HG03135 (cell line): ENCODE measurements around the gene EFCAB10.
"Not testable (repeated sequence)": the region's sequence is repeated elsewhere in the genome, so short reads cannot be mapped to it uniquely, and the experiment has no call there.

Experiments used
- ATAC-seq: cut with Tn5 transposase; IDR thresholded peaks from one replicate; pipeline ENCODE4 v1.9.1; 2021; ENCODE audit warnings: mild to moderate bottlenecking, moderate library complexity; ENCODE audit not compliant: unreplicated experiment

Gene EFCAB10

DNA sequence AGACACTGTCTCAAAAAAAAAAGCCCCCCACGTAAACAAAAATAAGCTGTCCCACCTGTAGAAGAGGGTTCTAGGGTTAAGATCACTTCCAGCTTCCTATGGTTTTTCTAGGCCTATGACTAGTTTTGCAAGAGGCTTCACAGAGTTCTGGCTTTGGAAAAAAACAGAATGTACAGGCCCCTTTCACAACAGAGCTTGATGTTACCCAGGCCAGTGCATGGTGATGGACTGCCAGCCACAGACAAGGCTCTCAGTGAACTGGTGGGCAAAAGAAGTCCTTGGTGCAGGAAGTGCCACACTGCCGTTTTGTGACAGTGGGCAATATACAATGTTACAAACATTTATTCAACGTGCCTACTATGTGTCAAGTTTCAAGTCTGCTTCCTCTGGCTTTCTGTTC, 18.3 kb upstream of the EFCAB10 start:
- no peak for ATAC-seq

DNA sequence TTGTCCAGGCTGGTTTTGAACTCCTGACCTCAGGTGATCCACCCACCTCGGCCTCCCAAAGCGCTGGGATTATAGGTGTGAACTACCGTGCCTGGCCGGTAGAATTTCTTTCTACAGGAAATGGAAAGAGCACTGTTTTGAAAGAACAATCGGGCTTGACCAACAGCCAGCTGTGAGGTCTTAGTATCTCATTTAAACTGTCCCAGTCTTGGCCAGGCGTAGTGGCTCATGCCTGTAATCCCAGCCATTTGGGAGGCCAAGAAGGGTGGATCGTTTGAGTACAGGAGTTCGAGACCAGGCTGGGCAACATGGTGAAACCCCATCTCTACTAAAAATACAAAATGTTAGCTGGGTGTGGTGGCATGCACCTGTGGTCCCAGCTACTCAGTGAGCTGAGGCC, 17.8 kb upstream of the EFCAB10 start:
- ATAC-seq: not testable (repeated sequence)

DNA sequence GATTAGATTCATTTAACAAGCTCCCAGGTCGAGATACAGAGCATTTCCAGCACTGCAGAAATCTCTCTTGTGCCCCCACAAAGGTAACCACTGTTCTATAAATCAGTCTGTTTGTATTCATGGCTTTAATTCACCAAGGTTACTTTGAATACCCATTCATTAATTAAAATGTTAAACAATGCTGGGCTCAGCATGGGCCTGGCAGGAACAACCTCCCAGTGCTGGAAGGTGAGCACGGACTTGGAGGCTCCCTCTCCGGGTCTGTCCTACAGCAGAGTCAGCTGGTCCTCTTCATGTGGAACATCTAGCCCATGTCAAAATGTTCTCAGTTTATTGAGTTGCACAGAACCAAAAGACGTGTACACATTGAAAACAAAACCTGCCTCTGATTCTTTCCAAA, 15.6 kb upstream of the EFCAB10 start:
- no peak for ATAC-seq

DNA sequence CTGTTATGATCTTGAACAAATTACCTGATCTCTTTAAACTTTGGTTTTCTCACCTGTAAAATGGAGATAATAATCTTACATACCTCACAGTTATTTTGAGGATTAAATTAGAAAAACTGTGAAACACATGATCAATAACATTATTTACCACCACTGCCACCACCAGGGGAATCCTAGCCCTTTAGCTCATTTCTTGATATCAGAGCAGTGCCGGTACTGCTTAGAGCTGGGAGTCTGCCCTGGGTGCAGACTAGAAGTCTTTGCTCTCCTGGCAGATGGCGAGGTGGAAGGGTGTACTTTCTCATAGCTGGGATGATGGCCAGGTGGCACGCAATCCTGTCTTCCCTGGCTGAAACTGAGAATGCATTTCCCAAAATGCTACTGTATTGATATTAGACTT, 12.7 kb upstream of the EFCAB10 start:
- no peak for ATAC-seq

DNA sequence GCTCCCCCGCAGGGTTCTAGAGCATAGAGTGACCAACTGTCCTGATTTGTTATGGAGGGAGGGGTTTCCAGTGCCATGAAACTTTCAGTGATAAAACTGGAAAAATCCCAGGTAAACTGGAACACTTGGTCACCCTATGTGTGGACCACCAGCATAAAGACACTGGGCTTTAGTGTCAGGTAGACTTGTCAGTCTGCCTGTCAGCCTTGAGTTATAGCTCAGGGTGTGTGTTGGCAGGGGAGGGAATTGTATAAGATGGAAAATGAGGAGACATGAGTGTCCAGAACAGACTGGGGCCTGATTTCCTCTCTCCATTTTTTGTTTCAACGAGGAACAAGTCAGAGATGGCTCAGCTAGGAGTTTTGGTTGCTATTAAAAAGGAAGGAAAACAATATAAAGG, 10.2 kb upstream of the EFCAB10 start:
- no peak for ATAC-seq

DNA sequence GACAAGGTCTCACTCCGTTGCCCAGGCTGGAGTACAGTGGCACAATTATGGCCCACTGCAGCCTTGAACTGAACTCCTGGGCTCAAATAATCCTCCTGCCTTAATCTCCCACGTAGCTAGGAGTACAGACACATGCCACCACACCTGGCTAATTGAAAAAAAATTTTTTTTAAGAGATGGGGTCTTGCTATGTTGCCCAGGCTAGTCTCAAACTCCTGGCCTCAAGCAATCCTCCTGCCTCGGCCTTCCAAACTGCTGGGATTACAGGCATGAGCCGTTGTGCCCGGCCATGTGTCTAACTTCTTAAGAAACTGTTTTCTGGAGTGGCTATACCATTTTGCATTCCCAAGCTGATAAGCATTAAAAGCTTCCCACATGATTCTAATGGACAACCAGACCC, 9.5 kb upstream of the EFCAB10 start:
- no peak for ATAC-seq

DNA sequence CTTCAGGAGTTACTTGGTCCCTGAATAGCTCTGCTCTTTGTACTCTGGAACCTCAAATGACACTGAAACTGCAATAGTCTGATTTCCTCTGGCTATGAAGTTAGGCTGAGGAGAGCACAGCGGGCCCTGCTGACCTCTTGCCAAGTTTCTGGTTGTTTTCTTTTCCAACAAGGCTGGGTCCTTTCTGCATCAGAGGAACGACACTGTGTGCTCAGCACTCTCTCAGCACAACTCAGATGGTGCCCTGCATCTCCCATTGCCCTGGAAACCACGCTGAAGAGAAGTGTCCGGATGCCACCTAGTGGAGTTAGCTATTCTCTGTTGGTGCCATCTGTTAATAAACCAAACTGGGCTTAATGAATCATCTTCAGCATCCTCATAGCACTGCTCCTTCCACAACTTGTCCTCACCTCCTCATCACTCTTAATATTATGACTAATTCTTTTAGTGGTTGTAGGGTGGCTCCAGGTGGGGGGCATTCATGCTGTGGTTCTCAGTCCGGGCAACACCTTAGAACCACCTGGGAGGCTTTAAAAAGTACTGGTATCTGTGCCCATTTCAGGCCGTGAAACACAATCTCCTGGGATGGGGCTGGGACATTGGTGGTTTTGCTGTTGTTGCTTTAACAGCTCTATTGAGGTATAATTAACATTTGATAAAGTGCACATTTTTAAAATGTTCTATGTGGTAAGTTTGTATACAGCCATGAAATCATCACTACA, 8.2 kb upstream of the EFCAB10 start:
- peak; percentile 81 for ATAC-seq

DNA sequence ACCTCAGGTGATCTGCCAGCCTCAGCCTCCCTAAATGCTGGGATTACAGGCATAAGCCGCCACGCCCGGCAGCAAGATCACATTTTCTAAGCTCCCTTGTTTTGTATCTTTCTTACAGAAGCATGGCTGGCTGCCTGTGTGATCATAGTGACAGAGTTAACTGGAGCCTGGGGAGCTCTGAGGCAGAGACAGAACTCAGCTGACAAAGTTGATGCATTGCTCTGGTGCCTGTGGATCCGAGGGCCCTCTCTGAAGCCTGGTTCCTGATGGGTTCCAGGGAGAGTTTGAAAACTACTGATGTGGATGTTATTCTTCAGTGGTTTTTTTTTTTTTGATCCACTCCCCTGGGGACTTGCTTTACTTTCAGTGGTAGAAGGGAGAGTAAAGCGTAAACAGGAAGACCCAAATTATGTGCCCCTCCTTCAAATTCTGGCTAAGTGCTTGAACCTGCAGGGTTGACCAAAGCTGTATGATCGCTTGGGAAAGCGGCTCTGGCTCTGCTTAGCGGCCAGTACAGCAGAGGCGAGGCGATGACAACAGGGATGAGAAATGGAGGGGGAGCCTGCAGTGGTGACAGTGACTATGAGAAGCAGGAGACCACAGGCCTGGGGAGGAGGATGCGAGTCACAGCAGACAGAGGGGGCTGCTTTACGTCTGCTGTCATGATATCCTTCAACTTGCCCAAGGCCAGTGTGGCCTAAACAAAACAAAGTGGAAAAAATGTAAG, 6.8 kb upstream of the EFCAB10 start:
- ATAC-seq: no peak

DNA sequence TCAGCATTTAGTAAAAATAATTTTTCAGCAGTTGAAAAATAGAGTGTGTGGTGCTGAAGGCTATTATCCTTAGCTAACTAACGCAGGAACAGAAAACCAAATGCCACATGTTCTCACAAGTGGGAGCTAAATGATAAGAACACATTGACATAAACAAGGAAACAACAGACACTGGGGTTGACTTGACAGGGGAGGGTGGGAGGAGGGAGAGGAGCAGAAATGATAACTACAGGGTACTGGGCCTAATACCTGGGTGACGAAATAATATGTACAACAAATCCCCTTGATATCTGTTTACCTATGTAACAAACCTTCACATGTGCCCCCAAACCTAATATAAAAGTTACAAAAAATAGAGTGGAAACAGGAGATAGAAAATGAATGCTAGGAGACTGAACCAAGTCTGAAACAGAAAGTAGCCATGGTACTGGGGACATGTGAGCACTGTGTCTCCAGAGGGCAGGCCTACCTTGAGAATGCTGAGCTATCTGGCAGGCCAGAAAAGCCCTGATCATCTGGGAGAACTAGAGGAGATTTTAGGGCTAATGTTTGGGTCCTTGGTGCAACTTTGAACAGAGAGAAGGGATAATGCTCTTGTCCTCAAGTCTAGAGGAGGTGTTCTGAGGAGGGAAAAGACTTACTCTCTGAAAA, 4.7 kb upstream of the EFCAB10 start:
- ATAC-seq: no peak

DNA sequence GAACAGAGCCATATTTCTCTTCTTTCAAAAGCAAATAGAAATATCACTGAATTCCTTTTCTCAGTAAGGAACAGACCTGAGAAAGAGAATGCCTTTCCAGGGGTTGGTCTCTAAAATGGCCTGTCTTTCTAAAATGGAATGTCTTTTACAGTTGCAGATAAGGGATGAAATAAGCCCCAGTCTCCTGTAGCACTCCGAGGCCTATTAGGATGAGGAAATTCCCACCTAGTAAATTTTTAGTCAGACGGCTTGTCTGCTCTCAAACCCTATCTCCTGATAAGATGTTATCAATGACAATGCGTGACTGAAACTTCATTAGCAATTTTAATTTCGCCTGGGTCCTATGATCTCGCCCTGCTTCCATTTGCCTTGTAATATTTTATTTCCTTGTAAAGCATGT, 2.9 kb upstream of the EFCAB10 start:
- ATAC-seq: no peak

DNA sequence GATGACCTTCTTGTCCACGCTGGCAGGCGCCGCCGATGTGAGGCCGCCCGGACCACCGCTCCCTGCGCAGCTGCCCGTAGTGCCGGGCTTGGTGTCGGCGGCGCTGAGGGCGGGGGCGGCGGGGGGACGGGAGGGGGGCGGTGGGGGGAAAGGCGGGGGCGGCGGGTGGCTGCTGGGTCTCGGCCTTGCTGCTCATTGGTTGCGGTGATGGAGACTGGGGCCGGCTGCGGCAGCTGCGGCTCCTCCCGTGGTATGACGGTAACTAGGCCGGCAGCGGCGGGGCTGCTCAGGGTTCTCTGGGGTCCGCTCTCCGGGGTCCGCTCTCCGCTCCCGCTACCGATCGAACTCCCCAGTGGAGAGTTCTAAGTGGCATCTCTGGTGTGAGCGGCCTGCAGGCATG, 1.8 kb upstream of the EFCAB10 start:
- ATAC-seq: no peak

DNA sequence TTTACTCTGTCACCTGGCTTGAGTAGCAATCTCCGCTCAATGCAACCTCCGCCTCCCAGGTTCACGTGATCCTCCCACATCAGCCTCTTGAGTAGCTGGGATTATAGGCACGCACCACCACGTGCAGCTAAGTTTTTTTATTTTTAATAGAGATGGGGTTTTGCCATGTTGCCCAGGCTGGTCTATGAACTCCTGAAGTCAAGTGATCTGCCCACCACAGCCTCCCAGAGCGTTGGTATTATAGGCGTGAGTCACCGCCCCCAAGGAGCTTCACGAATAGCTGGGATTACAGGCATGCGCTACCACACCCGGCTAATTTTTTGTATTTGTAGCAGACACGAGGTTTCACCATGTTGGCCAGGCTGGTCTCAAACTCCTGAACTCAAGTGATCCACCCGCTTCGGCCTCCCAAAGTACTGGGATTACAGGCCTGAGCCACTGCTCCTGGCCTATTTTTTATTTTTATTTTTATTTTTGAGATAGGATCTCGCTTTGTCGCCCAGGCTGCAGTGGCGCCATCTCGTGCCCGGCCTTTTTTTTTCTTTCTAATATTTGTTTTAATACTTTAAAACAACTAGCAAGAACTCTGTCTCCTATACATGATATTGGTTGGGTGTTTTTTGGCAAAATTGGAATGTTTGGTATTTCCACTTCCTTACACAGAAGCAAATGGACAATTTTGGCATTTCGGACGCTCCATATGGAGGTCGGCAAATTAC, 1.1 kb downstream of the EFCAB10 start:
- ATAC-seq: no peak

DNA sequence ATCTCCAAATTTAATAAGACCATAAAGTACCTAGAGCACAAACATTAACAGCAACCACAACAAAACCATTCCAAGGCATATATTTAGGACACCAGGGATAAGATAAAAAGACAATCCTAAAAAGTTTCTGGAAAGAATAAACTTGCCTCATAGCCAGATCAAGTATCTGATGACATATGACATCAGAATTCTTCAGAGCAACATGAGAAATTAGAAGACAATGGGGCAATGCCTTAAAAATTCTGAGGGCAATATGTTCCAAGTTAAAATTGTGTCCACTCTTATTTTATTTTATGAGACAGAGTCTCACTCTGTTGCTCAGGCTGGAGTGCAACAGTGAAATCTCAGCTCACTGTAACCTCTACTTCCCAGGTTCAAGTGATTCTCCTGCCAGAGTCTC, 2.8 kb downstream of the EFCAB10 start:
- no peak for ATAC-seq

DNA sequence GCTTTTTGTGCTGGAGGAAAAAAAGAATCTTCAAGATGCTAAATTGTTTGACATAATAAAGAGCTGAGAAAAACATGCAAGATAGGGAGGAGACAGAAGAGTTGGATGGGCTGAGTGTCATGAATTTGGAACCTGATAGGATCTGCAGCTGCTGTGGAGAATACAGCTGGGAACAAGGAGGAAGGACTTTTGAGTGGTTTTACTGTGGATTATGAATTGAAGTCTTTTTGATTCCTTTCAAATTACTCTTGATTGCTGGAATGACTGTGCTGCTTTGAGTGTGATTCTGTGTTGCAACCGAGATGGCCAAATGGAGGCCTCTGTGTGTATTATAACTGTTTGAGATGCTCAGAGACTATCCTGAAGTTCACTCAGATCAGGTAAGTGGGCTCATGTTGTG, 4.0 kb downstream of the EFCAB10 start:
- ATAC-seq: no peak

DNA sequence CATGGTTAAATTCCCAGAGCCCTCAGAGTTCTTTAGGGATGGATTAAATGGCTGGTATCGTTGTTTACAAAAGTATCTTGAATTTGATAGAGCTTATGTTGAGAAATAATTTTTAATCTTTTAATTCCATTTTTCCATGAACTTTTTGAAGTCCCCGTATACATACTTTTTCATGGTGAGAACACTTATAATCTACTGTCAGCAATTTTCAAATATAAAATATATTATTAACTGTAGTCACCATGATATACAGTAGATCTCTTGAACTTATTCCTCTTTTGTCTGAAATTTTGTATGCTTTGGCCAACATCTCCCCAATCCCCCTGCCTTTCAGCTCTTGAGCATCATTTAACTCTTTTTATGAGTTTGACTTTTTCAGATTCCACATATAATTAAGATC, 9.4 kb downstream of the EFCAB10 start:
- ATAC-seq: no peak

DNA sequence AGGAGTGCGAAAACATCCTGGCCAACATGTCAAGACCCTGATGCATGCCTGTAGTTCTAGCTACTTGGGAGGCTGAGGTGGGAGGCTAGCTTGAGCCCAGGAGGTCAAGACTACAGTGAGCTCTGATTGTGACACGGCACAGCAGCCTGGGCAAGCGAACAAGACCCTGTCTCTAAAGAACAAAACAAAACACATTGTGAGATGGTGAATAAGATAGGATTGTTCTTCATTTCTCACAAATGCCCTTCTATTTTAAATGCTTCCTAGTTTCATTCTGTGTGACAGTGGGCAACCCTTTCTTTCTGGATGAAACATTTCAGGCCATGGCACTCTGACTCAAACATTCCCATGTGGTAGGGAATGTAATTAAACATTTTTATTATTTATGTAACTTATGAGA, 13.5 kb downstream of the EFCAB10 start:
- ATAC-seq: no peak

DNA sequence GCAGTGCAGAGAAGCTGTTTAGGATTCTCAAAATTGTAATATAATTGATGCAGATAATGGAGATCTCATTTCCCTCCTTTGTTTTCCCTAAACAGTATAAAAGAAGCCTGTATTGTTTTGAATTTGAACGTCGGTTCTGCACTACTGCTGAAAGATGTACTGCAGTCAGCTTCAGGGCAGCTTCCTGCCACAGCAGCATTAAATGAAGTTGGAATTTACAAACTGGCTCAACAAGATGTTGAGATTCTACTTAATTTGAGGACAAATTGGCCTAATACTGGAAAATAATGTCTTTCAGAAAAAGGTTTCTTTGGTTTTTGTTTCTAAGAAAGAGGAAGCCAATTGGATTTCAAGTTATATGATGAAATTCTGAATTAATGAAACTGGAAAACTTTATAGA, 14.3 kb downstream of the EFCAB10 start:
- no peak for ATAC-seq

DNA sequence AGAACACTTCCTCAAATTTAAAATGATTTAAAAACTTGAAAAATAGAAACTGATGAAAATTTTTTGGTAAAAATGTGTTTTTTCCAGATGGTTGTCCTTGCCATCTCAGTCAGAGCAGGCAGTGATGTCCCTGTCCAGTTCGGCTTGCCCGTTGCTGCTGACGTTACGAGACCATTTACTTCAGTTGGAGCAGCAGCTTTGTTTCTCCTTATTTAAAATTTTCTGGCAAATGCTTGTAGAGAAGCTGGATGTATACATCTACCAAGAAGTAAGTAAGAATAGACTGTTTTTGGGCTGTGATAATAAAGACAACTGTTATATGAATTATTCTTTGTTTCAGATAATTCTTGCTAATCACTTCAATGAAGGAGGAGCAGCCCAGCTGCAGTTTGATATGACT, 16.1 kb downstream of the EFCAB10 start:
- no peak for ATAC-seq

DNA sequence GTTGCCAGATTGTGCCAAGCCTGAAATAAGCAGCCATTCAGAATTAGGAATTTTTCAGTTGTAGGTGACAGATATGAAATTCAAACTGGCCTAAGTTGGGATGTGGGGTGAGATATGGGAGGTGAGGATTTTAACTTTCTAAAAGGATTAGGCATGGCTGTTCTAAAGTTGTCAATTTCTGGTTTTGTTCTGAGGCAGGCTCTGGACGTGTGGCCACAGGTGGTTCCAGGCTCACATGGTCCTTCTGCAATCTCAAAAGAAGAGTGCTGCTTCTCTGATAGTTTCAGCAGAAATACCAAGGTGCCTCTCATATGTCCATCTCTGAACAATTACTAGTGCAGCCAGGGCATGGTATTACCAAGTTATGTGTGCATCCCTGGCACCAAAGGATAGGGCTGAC, 21.4 kb downstream of the EFCAB10 start:
- ATAC-seq: no peak

DNA sequence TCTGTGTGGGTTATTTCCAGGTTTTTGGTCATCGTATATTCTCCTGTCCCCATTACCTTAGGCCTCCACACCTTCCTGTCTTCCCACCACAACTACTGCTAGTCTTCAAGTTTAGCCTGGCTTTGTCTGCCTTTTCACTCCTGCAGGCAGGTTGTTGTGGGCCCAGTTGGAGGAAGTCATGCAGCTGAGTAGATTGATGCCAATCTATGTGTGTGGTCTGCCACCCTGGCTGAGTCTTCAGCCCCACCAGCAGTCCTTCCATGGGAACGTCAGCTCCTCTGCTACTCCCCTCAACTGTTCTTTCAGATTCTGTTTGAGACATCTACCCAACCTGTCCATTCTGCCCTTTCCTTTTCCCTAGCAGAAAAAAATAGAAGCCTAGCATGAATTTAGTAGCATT, 43.0 kb downstream of the EFCAB10 start:
- no peak for ATAC-seq

DNA sequence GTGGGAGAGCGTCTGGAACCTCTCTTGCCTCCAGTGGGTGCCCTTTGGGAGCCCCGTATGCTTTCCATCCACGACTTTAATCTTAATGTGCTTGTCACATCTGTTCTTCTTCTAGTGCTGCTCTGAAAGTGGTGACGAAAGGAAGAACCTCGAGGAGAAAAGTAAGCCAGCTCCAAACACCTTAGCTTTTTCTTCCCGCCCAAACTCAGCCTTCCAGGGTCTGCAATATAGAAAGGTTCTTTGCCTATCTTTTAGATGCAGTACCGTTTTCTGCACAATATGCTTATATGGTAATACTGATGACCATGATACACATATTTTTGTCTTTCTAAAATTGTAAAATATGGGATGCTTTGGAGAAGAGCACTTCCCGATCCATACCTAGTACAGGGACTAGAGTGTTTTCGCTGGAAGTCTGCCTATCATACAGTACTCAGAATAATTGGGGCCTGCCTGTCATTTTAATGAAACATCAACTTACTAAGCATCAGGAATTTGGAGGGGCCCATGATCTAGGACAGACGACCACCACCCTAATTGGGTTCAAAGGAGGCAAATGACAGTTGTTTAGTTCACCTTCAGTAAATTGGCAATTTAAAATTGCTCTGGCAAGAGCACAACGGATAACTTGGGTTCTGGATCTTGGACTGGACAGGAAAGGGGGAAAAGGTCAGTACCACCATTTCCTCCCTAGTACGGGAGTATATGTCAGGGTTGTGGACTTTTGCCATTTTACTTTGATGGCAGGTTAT, 48.4 kb downstream of the EFCAB10 start:
- no peak for ATAC-seq
